HK-2 (cell line): ENCODE results near the gene TMEM236.
"Not testable (repeated sequence)": the region's sequence is repeated elsewhere in the genome, so short reads cannot be mapped to it uniquely, and the experiment has no call there.

ENCODE experiments used
- DNase-seq: peaks from one replicate; pipeline ENCODE4 v3.0.0-alpha.2; 2018; ENCODE audit not compliant: unreplicated experiment

TMEM236 gene, protein sequence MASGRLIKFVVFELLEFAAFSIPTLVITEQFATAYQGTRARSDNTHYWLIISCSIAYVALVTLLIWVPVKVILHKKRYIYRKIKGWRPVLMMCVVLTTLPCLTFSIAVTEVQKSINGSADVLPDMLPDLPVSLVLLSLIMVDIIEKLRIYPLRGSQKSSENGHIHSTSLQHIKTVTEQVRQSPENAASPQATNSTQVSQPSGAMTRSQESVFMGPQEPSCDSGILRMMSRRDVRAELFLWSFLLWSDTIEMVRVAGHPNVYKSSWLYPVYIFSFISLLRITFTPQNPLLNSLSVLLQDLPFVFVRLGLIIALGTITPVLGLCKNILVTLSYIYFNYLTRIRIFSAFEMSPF

DNA sequence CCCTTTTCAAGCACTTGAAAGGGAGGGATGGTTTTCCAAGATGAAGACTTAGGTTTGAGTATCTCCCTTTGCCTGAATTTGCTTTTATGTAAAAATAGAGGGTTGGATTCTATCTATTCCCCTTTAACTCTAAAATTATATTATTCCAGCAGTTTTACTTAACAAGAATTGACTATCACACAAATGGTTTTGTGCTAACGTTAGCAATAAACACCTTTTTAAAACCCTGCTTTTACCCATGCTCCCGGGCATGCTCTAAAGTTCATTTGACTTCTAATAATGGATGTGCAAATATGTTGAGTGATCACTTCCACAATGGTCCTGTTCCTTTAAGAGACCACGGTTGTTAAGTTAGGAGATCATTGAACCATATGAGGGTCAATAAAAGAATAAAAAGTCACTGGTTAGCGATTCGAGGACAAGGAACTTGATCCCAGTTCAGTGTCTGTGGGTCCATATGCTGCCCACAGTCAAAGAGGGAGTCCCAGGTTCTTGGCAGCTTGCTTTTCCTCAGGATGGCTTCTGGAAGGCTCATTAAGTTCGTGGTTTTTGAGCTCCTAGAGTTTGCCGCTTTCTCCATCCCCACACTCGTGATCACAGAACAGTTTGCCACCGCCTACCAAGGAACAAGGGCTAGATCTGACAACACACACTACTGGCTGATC is at the start of gene TMEM236:
Gene TMEM236 (plus strand): TSS at position 421 of the 665 bp plus-strand sequence. CDS start 95 bp downstream, at position 516.
- no peak for DNase-seq

- no peak for DNase-seq
Observed at GRCh38 chr10:17703706-17704105, 48.3 kb upstream of the TMEM236 start.

- no peak for DNase-seq
Observed at GRCh38 chr10:17708821-17709220, 43.2 kb upstream of the TMEM236 start.

DNA sequence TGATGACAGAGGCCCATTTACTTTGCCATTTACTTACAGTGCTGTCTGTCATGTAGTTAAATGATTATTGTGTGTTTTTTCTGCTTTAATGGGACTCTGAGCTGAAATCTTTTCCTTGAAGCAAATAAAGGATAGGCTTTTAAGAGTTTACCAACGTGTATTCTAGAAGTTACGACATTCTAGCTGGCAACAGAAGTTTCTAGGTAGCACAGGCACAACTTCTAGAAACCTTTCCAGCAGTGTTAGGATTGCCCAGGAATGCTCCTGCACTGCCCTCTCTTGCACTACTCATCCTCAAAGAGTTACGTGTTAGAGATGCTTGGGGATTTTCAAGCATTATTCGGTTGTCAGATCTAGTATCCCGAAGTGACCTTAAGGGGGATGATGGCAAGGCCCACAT is 42.5 kb upstream of the TMEM236 start:
- no peak for DNase-seq

GRCh38 chr10:17710181-17710580 is 41.8 kb upstream of the TMEM236 start:
- no peak for DNase-seq

DNA sequence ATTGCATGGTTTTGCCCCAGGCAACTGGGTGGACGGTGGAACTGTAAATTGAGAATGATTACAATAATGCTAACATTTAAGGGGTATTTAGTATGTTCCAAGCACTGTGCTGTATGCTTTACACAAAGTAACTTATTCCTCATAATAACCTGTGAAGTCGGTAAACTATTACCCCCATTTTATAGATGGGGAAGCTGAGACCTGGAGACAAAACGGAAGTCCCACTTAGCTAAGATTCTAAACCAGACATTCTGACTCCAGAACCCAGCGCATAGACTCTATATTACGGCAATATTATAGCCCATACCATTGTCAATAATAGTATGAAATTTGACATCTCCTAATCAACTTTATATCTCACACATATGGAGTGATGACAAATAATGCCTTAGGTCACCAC is 39.9 kb upstream of the TMEM236 start:
- DNase-seq: no peak

DNA sequence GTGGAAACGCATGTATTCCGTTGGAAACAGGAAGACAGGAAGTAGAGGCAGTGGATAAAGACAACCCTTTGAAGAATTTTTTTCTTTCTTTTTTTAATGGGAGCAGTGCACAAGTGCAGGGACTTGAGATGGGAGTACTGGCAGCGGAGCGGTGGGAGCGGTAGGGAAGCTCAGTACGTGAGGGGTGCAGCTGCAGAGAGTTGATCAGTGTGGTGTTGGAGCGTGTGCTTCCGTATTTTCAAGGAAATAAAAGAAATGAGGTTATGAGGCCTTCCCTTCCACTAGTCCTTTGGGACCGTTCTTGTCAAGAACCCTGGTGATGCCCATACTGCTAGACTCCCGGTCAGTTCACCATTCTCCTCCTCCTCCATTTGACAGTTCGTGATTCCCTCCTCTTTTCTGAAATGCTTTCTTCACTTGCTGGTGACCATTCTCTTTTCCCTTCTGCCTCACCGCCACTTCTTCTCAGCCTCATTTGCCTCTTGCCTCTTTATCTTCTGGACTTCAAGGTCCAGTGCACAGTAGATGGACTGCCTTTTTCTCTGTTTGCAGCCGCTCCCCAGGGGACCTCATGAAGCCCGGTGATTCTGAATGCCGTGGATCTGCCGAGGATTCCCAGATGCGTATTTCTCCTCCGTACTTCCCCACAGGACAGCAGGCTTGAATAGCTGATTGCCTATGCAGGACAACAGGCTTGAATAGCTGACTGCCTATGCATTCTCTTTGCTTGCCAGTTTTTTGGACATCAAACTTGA is 39.1 kb upstream of the TMEM236 start:
- DNase-seq: no peak

DNA sequence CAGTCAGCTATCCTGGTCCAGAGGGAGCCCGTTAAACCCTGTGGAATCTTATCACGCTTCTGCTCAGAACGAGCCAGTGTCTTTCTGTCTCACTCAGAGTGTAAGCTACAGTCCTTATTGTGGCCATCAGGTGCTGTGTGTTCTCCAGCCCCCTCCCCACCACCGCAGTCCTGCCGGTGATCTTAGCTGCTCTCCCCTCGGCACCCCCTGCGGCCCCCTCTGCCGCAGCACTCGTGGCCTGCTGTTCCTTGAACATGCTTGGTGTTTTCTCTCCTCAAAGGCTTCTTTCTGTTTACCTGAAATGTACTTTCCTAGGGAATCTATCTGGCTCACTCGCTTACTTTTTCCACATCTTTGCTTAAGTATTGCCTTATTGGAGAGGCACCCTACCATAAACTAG is 38.2 kb upstream of the TMEM236 start:
- no peak for DNase-seq

GRCh38 chr10:17716161-17716560 is 35.8 kb upstream of the TMEM236 start:
- no peak for DNase-seq

GRCh38 chr10:17722317-17723014 is 29.5 kb upstream of the TMEM236 start:
- DNase-seq: not testable (repeated sequence)

DNA sequence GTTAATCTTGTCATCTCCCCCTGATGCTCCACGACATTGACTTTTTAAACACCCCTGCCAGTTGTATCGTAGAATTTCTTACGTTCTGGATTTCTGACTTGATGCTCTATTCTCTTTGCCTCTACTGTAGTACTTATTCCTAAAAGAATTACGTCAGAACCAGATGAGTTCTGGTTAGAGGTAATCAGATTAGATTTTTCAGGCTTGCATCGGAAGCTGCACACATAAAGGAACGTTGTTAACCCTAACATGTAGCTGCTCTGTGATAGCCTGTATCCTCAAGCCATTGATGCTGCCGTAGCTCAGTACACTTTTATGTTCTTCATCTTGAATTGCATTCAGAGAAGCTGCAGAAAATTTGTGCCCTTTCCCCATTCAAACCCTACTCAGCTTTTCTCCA is 26.3 kb upstream of the TMEM236 start:
- DNase-seq: no peak

DNA sequence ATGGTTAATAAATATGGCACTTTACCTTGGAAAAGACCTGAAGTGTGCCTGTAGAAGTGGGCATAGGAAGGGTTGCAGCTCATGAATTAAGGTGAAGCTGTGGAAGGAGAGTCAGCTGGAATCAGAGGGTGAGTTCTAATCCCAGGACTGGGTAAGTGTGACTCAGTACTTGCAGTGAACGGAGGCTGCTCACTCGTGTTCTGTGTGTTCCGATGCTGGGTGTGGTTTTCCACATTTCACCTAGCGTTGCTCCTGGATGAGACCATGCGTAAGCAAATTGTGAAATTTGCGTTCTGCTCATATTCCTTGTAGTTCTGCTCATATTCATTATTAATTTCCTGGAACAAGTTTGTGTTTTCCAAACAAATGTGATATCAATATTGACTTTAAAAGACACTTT is 22.4 kb upstream of the TMEM236 start:
- no peak for DNase-seq

DNA sequence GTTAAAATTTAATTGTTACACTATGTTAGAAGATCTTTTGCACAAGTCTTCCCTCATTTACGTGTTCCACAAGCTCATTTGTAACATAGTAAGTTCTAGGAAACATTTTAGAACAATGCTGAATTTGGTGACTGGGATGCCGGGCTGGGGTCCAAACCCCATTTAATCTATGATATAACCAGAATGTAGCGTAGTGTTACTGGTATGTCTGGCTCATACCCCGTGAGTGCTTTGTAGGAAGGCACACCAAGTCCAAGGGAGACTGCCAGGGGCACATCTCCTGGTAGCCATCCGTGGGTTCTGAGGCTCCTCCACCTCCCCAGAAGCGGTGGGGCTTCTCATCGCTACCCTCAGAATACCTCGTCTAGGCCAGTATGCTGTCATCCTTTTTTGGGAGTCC is 21.3 kb upstream of the TMEM236 start:
- DNase-seq: no peak

DNA sequence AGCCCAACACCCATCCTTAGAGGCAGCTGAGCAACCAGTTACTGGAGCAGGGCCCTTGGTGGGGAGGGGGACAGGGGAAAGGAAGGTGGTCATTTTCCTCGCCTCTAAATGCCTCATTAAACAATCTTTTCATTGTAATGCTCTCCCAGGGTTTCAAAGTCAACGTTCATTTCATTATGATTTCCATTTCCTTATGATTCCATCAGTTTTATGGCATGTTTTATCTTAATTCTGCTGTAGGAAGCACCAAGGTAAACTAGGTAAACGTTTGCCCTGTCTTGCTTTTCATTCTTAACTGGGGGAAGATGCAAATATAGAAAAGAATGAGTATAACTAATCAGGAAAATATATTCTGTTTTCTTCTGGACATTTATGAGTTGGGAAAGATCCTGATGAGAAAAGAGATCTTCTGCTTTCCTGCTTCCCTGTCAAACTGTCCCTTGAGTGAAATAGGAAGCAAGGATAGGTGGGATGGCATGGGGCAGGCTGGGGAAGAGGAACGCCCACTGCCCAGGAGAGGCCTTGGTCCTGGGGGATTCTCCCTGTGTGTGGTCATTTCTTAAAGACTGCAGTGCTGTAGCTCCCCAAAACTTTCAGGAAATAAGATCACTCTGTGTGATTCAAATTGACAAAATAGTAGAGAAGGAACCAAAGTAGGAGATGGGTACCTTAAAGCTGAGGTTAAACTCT is 20.5 kb upstream of the TMEM236 start:
- no peak for DNase-seq

- DNase-seq: no peak
Observed at GRCh38 chr10:17733620-17734019, 18.4 kb upstream of the TMEM236 start.

GRCh38 chr10:17734432-17735080 is 17.4 kb upstream of the TMEM236 start:
- no peak for DNase-seq

DNA sequence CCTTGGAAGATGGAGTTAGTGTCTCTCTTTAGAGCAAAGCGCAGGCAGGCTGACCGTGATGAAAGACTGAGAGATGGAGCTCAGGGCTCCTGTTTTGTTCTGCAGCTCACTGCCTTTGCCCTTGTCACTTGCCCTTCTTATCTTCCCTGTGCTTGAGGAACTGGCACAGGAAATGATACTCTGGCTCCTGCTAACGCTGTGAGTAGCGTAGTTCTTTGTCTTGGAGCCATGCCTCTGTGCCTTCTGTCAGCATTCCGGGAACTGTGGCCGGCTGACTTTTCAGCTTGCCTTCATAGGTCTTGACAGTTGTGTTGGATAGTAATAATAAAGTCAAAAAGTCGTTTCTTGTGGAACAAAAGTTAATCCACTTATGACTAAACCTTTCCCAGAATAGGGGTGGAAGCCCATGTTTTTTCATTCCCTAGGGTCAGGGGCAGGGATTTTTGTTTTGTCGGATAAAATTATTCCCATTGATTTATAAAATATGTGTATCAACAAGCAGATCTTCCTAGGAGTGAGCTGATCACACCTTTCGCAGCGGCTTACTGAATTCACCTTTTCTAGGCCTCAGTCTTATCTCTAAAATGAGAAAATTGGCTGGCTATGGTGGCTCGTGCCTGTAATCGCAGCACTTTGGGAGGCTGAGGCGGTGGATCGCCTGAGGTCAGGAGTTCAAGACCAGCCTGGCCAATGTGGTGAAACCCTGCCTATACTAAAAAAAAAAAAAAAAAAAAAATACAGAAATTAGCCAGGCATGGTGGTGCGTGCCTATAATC is 16.6 kb upstream of the TMEM236 start:
- no peak for DNase-seq

DNA sequence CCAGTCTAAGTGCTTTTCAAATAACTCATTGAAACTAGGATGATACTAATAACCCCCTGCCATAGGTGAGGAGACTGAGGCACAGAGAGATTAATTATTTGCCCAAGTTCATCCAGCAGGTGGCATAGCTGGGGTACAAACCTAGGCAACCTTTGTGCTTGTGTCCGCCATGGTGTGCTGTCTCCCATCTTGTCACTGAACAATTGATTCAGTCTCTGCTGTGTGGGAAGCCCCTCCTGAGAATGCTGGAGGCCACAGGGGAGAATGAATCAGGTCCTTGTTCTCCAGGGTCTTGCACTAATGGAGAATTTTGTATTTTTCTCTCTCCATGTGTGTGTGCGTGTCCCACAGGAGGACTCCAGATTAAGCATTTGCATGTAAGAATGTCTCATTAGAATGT is 15.8 kb upstream of the TMEM236 start:
- no peak for DNase-seq

DNA sequence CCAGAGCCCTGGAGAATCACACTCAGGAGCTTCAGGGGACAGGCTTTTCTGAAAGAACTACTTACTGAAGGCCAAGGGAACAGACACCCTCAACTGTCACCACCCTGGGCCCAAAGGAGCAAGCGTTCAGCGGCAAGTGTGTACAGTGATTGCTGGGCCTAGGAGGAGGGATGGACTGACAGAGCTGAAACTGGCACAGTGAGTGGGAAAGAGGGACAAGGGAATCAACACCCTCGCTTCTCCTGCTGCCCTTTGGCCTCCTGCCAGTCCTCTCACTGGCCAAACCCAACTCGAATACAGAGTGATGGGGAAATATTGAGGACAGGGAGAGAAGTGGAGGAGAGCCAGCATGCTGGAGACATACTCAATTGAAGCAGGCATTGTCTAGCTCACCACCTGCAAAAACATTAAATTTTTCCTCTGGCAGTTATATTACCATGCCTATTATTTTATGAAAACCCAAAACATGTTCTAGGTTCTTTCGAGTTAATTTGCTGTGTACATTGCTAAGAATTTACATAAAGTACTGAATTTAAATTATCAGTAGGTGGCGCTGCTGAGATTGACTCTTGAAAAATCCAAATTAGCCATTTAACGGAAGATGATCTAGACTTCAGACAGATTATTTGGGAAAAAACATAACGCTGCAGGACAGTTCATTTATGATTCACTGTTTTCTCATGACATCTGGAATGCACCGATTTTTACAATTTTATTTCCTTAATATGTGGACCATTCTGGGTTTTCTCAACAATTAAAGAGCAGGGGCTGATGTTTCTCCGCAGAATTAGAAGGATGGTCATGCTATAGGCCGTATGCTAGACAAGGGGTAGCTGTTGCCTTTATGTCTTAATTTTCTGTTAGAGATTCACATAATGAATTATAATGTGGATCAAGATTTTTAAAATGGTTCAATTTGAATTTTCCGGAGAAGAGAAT is 14.7 kb upstream of the TMEM236 start:
- DNase-seq: no peak
